Fibroblast of upper back skin (primary cell): ENCODE results near the gene EFNA5.

Source experiments
- DNase-seq: peaks from one replicate; pipeline ENCODE4 v3.0.0-alpha.2; 2013

The EFNA5 gene

GRCh38 chr5:107381189-107381856 is 289.4 kb downstream of the EFNA5 start:
- DNase-seq = peak; percentile 82

- no peak for DNase-seq
Observed at GRCh38 chr5:107380654-107381053, 290.1 kb downstream of the EFNA5 start.

GRCh38 chr5:107378218-107378899 is 292.4 kb downstream of the EFNA5 start:
- DNase-seq = peak; percentile 53

GRCh38 chr5:107377277-107377609 is 293.5 kb downstream of the EFNA5 start:
- no peak for DNase-seq

GRCh38 chr5:107376546-107377276 is 294.0 kb downstream of the EFNA5 start:
- peak; percentile 45 for DNase-seq

- DNase-seq = no peak
Observed at GRCh38 chr5:107373549-107374263, 297.0 kb downstream of the EFNA5 start.

GRCh38 chr5:107372723-107373450 is 297.9 kb downstream of the EFNA5 start:
- no peak for DNase-seq

GRCh38 chr5:107370396-107370968 is 300.3 kb downstream of the EFNA5 start:
- no peak for DNase-seq

GRCh38 chr5:107369622-107370021 is 301.1 kb downstream of the EFNA5 start:
- no peak for DNase-seq

GRCh38 chr5:107368615-107369014 is 302.1 kb downstream of the EFNA5 start:
- no peak for DNase-seq

GRCh38 chr5:107367939-107368338 is 302.8 kb downstream of the EFNA5 start:
- no peak for DNase-seq

- DNase-seq = no peak
Observed at GRCh38 chr5:107367480-107367879, 303.3 kb downstream of the EFNA5 start.

- peak; percentile 90 for DNase-seq
Observed at GRCh38 chr5:107365320-107366109, 305.2 kb downstream of the EFNA5 start.

GRCh38 chr5:107364443-107365319 is 306.1 kb downstream of the EFNA5 start:
- DNase-seq = no peak

GRCh38 chr5:107363768-107364167 is 307.0 kb downstream of the EFNA5 start:
- no peak for DNase-seq

- DNase-seq = peak; percentile 43
Observed at GRCh38 chr5:107361945-107362344, 308.8 kb downstream of the EFNA5 start.

- DNase-seq = no peak
Observed at GRCh38 chr5:107359916-107360234, 310.9 kb downstream of the EFNA5 start.

- DNase-seq = peak; percentile 79
Observed at GRCh38 chr5:107359033-107359915, 311.5 kb downstream of the EFNA5 start.

- no peak for DNase-seq
Observed at GRCh38 chr5:107356891-107357290, 313.8 kb downstream of the EFNA5 start.

GRCh38 chr5:107352576-107352975 is 318.2 kb downstream of the EFNA5 start:
- DNase-seq = no peak
